ENCODE measurements around the gene PCDHGC5.

PCDHGC5 gene

DNA sequence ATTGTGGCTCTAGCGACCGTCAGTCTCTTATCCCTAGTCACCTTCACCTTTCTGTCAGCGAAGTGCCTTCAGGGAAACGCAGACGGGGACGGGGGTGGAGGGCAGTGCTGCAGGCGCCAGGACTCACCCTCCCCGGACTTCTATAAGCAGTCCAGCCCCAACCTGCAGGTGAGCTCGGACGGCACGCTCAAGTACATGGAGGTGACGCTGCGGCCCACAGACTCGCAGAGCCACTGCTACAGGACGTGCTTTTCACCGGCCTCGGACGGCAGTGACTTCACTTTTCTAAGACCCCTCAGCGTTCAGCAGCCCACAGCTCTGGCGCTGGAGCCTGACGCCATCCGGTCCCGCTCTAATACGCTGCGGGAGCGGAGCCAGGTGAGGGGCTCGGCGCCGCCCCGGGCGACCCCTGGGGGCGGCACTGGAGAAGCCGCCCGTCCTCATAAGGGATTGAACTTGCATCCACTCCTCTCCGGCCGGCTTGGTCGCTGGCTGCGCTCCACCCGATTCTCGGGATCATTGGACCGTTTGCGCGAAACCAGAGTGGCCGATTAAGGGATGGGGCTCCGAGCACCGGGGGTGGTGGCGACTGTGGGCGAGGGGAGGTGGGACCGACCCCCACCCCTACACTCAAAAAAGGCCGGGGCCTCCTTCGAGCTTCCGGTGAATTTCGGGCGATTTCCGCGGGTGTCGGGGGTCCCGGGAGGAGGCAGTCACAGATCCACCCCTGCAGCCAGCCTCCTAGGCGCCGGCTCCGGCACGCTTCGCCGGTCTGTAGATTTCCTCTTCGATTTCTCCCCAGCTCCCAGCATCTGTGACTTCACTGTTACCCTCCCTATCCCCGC lies 2.7 kb downstream of the PCDHGC5 start:
- DNase-seq: no peak

DNA sequence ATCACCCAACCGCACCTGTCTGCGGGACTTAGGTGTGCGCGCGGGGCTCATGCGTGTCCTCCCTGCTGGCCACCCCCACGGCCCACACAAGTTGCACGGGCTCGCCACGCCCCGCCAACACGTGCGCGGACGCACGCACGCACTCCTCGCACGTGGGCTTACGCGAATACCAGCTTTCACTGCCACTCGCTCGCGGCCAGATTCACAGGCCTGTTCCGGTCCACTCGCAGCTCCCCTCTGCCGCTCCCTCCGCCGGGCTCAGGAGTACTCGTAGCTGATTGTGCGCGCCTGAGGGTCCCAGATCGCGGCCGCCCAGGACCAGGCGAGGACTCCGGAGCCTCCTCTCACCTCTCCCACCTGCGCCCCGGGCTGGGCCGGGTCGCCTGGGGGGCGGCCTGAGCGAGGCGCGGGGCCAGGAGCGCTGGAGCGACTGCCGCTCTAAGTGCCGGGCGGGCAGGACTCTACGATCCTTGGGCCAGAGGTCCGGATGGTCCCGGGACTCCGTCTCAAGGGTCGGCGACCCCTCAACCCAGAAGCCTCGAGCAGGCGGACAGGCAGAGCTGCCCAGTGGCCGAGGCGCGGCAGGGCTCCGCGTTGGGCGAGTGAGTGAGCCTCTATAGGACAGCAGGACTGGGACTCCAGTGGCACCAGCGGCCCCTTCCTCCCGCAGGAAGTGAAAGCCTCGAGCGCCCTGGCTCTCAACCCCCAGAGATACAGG lies 3.4 kb downstream of the PCDHGC5 start:
- no peak for DNase-seq

DNA sequence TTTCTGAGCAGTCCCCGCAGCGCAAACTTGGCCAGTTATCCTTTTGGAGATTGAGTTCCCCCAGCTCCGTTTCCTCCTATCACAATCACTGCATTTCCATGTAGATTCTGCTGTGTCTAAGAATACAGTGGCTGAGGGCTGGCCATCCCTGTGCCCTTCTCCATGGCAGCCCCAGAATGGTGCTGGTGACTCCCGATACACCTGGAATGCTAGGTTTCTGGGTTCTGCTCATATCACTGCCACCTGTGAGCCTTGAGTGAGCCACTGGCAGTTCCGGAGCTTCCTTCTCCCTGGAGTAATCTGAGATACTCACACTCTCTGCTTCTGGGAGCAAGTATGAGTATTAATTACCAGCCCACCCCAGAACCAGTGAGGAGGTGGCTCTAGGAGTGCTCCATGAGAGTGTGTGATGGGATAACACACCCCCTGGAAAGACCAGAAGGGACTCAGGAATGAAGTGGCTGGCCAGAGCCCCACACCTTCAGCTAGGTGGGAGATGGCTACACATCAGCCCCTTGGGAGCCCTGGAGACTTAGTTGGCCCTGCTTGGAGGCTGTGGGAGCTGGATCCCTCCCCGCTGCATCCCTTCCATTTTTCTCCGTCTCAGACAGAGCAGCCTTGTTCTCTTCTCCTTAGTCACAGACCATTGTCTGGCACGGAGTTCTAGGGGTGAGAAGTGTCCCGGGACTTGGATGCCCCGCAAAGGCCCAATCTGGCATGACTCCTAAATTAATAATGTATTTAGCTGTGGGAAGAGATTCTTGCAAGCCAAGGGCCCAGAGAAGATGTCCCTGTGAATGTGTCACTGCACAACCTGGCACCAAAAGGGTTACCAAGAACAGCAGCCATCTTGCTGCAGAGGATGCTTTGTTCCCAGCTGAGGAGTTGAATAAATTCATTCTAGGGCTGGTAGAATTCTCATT lies 4.9 kb downstream of the PCDHGC5 start:
- DNase-seq: no peak

DNA sequence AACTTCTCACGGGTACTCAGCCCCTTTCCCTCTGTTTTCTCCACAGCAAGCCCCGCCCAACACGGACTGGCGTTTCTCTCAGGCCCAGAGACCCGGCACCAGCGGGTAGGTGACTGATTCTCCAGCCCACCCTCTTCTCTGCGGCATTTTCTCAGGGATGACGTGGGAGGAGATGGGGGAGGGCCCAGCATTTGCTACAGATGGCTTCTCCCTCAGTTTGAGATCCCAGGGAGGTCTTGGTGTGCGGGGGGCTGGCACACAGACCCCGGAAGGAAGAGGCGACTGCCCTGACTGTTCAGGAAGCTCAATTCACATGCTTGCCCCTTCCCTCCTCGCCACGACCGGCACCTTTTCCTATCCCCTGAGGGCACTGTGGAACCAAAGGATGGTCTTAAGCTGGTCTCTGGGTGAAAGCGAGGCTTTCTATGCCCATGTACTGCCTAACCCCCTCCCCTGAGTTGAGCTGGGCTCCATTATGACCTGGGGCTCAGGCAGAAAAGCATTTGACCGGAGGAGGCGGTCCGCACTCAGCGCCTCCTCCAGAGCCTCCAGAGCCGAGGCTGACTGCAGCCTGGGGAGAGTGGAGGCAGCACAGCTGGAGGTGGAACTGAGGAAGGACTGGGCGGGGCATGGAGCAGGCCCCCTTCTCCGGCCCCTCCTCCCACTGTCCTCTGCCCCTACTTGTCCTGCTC lies 6.0 kb downstream of the PCDHGC5 start:
- DNase-seq: no peak

DNA sequence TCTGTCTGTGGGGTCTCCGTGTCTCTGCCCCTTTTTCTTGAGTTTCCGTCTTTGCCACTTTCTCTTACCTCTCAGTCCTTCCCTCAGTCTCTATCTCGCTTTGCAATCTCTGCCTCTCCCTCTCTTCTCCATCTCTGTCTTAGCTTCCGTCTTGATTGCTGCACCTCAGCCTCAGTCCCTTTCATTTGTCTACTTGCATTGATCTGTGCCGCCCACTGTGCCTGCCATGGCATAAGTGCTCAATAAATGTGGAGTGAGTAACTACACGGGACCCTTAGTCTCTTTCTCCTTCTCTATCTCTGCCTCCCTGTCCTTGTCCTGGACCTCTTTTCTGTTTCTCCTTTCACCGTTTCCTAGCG lies 6.6 kb downstream of the PCDHGC5 start:
- DNase-seq: no peak

DNA sequence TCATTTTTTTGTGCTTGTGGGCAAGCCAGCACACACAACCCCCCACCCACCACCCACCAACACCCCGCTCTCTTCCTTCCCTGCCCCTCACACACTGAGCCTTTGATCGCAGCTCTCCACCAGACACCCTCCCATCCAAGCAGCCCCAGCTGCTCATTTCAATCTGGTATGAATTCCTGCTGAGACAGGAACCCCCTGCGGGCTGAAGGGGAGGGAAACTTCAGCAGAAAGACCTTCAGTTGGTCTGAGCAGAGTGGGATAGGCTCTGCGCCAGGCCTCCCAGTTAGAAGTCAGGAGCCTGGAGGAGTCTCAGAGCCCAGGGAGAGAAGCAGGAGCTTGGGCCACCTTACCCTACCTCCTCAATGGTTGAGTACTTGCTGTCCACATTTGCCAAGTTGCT lies 7.2 kb downstream of the PCDHGC5 start:
- DNase-seq: no peak

DNA sequence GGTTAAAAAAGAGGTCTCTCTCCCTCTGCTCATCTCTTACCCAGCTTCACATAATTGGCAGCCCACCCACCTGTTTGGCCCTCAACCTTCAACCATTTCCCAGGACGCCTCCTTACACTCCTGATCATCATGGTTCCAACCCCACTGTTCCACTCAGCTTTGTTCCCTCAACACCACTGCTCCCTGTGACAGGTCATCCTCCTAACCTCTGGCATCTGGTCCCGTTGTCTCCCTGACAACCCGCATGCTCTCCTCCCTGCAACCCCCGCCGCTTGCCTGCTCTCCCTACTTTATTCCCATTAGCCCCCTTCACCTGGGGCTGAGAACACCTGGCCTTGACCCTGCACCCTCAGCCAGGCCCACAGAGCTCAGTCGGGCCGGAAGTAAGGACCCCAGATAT lies 12.9 kb downstream of the PCDHGC5 start:
- no peak for DNase-seq

DNA sequence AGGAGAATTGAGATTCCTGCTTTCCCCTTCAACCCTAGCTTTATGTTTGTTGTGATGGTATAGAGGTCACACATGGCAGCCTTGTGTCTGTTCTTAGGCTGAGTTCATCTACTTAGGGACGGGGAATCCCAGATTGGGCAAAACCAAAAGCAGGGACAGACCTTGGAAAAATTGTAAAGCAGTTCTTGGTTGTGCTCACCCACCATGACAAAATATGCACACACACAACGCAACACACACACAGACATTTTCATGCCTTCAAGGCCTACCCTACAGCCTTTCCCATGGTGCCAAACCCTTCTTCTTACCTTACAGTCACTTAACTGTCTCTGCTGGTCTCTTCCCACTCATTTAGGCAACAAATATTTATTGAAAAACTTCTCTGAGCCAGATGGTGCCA lies 14.8 kb downstream of the PCDHGC5 start:
- DNase-seq: no peak

DNA sequence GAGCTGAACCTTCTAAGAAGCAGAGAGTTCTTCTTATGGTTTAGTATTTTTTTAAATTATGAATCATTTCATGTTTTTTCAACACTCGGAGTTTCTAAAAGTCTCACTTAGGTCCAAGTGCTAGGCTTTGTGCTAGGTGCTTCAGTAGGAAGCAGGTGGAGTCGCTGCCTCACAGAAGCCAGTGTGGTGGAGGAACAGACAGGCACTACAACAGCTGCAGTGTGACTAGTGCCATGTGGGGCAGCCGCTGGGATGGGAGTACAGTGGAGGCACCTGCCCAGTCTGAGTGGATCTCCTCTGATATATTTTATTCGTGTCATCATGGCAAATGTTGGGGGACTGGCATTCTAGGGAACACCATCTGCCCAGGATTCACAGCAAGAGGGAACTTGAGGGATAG lies 15.3 kb downstream of the PCDHGC5 start:
- no peak for DNase-seq

DNA sequence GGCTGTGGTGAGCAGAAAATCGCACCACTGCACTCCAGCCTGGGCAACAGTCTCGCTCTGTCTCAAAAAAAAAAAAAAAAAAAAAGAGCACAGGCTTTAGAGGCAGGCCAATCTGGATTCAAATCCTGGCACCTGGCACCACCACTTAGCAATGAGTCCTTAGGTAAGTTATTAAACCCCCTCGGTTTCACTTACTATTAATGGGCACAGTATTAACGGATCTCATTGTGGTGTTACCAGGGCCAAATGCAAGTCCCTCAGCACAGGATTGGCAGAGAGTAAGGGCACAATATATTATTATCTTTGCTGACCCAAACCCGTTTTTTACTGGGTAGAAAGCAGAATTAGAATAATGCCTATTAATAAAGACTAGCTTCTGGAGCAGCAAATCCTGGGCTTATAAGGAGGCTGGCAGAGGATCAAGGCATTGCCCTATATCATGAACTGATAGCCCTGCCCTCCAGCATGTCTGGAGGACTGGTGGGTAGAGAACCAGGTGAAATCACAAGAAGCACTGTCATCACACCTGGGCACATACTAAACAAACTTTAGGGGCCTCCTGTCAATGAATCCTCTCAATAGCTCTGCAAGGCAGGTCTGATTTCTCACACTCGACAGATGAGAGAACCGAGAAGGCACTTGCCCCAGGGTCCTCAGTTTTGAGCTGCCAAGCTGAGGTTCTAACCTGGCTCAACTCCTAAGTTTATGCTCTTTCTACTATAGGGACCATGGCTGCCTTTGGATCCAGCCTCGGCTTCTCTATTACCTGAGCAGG lies 17.7 kb downstream of the PCDHGC5 start:
- no peak for DNase-seq

DNA sequence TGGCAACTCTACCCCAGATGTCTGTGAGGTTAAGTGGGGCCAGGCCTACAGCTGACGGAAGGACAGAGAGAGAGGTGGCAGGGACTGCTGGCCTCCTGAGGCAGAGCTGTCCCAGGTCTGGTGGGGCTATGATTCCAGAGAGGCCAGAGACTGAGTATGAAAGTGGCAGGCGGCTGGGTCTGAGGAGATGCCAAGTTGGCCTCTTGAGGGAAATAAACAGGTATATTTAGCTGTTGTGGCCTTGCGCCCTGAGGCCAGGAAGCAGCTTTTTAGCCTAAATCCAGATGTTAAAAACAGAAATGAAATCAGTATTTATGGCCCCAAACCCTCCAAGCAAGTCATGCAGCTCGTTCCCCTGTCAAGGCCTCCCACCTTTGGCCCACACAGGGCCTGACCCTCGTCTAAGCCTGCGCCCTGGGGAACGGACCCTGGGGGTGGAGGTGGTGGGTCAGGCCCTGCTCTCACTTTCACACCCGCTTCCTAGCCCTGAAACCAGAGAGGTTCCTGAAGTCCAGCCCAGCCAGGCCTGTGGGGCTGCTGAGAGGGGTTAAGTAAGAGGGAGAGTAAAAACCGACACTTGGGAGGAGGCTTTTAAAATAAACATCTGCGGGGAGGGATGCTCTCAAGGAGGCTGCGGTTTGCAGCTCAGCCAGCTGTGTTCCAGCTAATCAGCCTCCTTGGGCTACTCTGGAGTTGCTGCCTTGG lies 18.7 kb downstream of the PCDHGC5 start:
- DNase-seq: no peak

DNA sequence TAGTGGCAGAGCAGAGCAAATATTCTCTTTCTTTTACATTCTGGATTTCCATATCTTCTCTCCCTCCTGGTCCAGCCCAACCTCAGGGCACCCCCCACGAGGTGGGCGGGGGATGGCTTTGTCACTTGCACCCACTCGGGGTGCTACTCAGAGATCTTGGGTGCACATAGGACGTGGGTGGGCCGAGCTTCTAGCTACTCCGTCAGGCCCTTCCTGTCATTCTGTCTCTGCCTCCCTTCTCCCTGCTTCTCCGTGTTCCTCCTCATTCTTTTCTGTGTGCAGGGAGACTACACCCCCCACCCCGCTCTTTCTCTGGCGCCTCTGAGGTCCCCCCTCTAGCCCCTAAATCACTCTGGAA lies 19.5 kb downstream of the PCDHGC5 start:
- no peak for DNase-seq

DNA sequence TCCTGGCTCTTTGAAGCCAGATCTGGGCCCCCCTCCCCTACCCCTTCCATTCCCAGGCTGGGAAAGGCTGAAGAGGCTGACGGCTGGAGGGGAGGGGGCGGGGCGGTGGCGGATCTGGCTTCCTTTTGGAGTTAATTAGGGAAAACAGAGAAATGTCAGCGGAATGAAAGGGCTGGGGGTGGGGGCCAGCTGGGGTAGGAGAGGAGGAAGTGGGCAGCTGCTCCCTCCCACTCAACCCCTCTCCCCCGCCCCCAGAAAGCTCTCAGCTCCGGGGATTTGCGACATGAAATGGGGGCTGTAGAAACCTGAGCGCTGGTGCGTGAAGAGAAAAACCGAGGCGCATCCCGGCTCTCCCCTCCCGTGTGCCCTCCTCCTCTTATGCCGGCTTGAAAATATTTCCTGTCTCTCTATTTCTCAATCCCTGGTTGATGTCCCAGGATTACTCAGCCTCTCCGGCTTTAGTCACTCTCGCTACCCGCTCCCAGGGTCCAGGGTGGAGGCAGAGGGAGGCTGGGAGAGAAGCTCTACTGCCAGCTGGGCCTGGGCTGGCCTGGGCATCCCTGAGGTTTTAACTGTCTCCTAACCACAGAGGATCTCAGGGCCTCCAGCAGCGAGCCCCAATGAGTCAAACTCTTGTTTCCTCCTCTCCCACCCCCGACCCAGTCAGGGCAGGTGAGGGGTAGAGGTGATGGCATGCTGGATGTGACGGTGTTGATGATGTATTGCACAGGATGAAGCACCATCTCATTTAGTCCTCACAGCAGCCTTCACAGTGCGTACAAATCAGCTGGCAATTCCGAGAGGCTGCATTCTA lies 20.1 kb downstream of the PCDHGC5 start:
- DNase-seq: peak; percentile 69

DNA sequence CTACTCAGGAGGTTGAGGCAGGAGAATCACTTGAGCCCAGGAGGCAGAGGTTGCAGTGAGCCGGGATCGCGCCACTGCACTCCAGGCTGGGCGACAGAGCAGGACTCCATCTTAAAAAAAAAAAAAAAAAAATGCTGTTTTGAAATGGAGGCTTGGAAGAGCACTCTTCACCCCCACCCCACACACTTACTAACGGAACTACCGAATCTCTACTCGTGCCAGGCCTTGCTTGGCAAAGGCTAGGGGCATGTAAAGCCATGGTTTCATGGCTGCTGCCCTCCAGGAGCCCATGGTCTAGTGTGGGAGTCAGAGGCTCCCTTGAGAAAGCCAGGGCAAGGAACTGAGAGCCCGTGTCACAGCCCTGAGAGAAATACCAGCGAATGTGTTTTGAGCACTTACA lies 21.3 kb downstream of the PCDHGC5 start:
- DNase-seq: no peak

DNA sequence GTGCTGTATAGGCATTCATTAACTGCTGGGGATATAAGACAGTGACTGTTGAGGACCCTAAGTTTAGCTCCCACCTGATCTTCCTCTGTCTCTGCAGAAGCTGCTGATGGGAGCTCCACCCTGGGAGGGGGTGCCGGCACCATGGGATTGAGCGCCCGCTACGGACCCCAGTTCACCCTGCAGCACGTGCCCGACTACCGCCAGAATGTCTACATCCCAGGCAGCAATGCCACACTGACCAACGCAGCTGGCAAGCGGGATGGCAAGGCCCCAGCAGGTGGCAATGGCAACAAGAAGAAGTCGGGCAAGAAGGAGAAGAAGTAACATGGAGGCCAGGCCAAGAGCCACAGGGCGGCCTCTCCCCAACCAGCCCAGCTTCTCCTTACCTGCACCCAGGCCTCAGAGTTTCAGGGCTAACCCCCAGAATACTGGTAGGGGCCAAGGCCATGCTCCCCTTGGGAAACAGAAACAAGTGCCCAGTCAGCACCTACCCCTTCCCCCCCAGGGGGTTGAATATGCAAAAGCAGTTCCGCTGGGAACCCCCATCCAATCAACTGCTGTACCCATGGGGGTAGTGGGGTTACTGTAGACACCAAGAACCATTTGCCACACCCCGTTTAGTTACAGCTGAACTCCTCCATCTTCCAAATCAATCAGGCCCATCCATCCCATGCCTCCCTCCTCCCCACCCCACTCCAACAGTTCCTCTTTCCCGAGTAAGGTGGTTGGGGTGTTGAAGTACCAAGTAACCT lies 22.1 kb downstream of the PCDHGC5 start:
- no peak for DNase-seq

DNA sequence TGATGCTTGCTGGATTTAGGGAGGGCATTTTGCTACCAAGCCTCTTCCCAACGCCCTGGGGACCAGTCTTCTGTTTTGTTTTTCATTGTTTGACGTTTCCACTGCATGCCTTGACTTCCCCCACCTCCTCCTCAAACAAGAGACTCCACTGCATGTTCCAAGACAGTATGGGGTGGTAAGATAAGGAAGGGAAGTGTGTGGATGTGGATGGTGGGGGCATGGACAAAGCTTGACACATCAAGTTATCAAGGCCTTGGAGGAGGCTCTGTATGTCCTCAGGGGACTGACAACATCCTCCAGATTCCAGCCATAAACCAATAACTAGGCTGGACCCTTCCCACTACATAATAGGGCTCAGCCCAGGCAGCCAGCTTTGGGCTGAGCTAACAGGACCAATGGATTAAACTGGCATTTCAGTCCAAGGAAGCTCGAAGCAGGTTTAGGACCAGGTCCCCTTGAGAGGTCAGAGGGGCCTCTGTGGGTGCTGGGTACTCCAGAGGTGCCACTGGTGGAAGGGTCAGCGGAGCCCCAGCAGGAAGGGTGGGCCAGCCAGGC lies 23.0 kb downstream of the PCDHGC5 start:
- no peak for DNase-seq

DNA sequence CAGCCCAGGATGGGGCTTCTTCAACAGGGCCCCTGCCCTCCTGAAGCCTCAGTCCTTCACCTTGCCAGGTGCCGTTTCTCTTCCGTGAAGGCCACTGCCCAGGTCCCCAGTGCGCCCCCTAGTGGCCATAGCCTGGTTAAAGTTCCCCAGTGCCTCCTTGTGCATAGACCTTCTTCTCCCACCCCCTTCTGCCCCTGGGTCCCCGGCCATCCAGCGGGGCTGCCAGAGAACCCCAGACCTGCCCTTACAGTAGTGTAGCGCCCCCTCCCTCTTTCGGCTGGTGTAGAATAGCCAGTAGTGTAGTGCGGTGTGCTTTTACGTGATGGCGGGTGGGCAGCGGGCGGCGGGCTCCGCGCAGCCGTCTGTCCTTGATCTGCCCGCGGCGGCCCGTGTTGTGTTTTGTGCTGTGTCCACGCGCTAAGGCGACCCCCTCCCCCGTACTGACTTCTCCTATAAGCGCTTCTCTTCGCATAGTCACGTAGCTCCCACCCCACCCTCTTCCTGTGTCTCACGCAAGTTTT lies 23.6 kb downstream of the PCDHGC5 start:
- DNase-seq: peak; percentile 69

DNA sequence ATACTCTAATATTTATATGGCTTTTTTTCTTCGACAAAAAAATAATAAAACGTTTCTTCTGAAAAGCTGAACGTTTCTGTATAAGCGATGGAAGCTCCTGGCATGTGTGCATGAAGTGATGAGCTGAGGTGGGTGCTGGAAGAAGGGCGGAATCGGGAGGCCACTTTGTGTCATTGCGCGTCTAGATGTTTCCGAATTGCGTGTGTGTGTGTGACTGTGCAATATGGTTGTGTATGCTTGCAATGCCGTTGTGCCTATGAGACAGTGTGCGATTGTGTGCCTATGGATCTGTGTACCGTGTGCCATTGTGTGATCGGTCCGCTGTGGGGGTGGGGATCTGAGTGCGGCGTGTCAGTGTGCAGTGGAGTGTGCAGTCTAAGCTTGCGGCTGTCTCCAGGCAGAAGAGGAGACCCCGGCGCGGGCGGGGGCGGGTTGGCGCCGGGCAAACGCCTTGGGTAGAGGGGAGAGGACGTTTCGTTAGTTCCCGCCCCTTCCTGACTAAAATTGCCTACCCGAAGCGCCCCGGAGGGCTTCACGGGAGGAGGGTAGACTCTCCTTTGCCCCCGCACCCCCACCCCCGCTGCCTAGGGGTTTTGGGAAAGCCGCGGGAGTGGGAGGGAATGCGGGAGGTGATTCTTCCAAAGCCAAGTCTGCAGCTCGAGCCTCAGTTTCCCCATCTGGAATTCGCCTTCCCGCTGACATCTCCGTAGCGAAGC lies 24.2 kb downstream of the PCDHGC5 start:
- peak; percentile 16 for DNase-seq
